Tibial nerve (tissue), 4 donors: ENCODE data around the gene C10orf71. TPM values are rescaled to one million over a fixed set of nuclear protein-coding genes. Genes with fewer than 3 reads are reported as not detected.

Experiments
- DNase-seq, 2 donors: peaks; one replicate each; pipeline ENCODE4 v3.0.0-alpha.2; 2019; ENCODE audit warnings: low spot score in 2 of 2
- H3K27ac ChIP-seq, 4 donors: fragments of 200-600 bp; sonication (generic) in 3 of 4; one replicate each; pipeline ENCODE4 v1.5.1; 2017 to 2019; ENCODE audit warnings: mild to moderate bottlenecking in 1 of 4
- H3K27me3 ChIP-seq, 2 donors: fragments of 200-600 bp; sonication (generic) in 1 of 2; one replicate each; pipeline versions ENCODE4 v1.5.1 to v1.6.0; 2017 to 2019
- H3K36me3 ChIP-seq, 3 donors: fragments of 200-600 bp; sonication (generic); one replicate each; pipeline ENCODE4 v1.5.1; 2018 to 2019
- H3K4me1 ChIP-seq, 4 donors: fragments of 200-600 bp; sonication (generic) in 3 of 4; one replicate each; pipeline ENCODE4 v1.5.1; 2017 to 2019
- H3K4me3 ChIP-seq, 4 donors: fragments of 200-600 bp; sonication (generic) in 3 of 4; one replicate each; pipeline ENCODE4 v1.5.1; 2017 to 2019; ENCODE audit warnings: mild to moderate bottlenecking in 1 of 4, moderate library complexity in 1 of 4
- H3K9me3 ChIP-seq, 4 donors: fragments of 200-600 bp; sonication (generic) in 3 of 4; one replicate each; pipeline ENCODE4 v1.5.1; 2017 to 2019
- CTCF ChIP-seq, 5 experiments: fragments of 200-600 bp in 3 of 5; fragments of 450-650 bp in 2 of 5; sonication (generic) in 3 of 5; IDR thresholded peaks; one replicate each; pipeline ENCODE4 v1.5.1; 2016 to 2019; ENCODE audit warnings: antibody characterized with exemption in 5 of 5, mild to moderate bottlenecking in 3 of 5, moderate library complexity in 2 of 5
- EP300 ChIP-seq, 2 donors: sonication (generic); formaldehyde crosslinking; IDR thresholded peaks; one replicate each; pipeline ENCODE4 v1.6.1; 2017; ENCODE audit warnings: antibody characterized with exemption in 2 of 2, mild to moderate bottlenecking in 1 of 2
- POLR2A ChIP-seq, 2 donors: fragments of 450-650 bp; IDR thresholded peaks; one replicate each; pipeline ENCODE4 v1.6.1; 2017; ENCODE audit warnings: antibody characterized with exemption in 2 of 2, mild to moderate bottlenecking in 2 of 2, moderate library complexity in 2 of 2
- WGBS, 2 donors: methylation state at CpG; one replicate each; pipeline ENCODE4 v1.1.5; 2018; 5-methylcytosine and 5-hydroxymethylcytosine counted together
- total RNA-seq, 4 donors: library from RNA; depleted of rRNA; stranded (reverse); fragments of >200 nt; gene quantifications; one replicate each; pipeline ENCODE4 v1.1.0, GENCODE V29; 2016

Gene C10orf71
- total RNA-seq, 4 donors from 2014 or later: 0.22 TPM; not detected in 3

- no peaks in the 10 kb centered on the region for H3K4me1 ChIP-seq
- H3K4me3 ChIP-seq: no peak overlapping the region
- no peak for TF ChIP-seq CTCF (IDR thresholded peaks at IDR 0.05)
- TF ChIP-seq POLR2A (IDR thresholded peaks at IDR 0.05): no peak
- TF ChIP-seq EP300 (IDR thresholded peaks at IDR 0.05): no peak
- no peaks in the 10 kb centered on the region for H3K27me3 ChIP-seq
- H3K27ac ChIP-seq: no peak overlapping the region
- H3K9me3 ChIP-seq: no peaks in the 10 kb centered on the region
- no peaks in the 10 kb centered on the region for H3K36me3 ChIP-seq
- whole genome bisulfite sequencing, 2 donors: 78 to 83% methylated on average over 5 of the region's 5 CpGs
- no peak for DNase-seq
Measured at GRCh38 chr10:49374740-49375139, 75.8 kb downstream of the C10orf71 start.

GRCh38 chr10:49375611-49376010 lies 76.6 kb downstream of the C10orf71 start:
- no peak for TF ChIP-seq EP300 (IDR thresholded peaks at IDR 0.05)
- TF ChIP-seq POLR2A (IDR thresholded peaks at IDR 0.05): no peak
- no peak for TF ChIP-seq CTCF (IDR thresholded peaks at IDR 0.05)
- DNase-seq: no peak
- Histone ChIP-seq H3K9me3 (no peaks in the 10 kb centered on the region), H3K27ac (no peak overlapping the region), H3K4me1 (no peaks in the 10 kb centered on the region), H3K4me3 (no peak overlapping the region), H3K36me3 (no peaks in the 10 kb centered on the region), H3K27me3 (no peaks in the 10 kb centered on the region)
- 78 to 82% methylated on average over 3 of the region's 3 CpGs for WGBS, 2 donors

Other genes with a start within 250 kb of the C10orf71 start
- gene VSTM4, start 183.6 kb upstream of the C10orf71 start, total RNA-seq: 10 to 100 TPM in 3 of 4 donors, 1 to 10 TPM in 1; 9.8 to 18.2 (median 12.8) TPM
- gene FAM170B, start 165.1 kb upstream of the C10orf71 start, total RNA-seq: under 1 TPM in 1 of 4 donors, not detected in 3; 0.63 TPM
- 10 to 100 TPM; 18.6 to 37.9 (median 28.8) TPM for gene TMEM273, start 110.8 kb upstream of the C10orf71 start, total RNA-seq
- not detected for gene DRGX, start 96.9 kb downstream of the C10orf71 start, total RNA-seq
- gene ERCC6, start 240.0 kb downstream of the C10orf71 start, total RNA-seq: 10 to 100 TPM; 11.6 to 21.0 (median 17.5) TPM